Gastrocnemius medialis (tissue), 4 donors: ENCODE results near the gene MMP28. TPM values are rescaled to one million over a fixed set of nuclear protein-coding genes. Genes with fewer than 3 reads are reported as not detected.

Experiments used
- ATAC-seq, 2 donors: fragments of 150-250 bp; one replicate each; pipeline ENCODE4 v1.9.1; 2016
- DNase-seq, 2 donors: peaks; one replicate each; pipeline ENCODE4 v3.0.0-alpha.2; 2019
- H3K27ac ChIP-seq, 4 donors: fragments of 200-600 bp; sonication (generic); 1 replicate in 1 of 4; 2 replicates in 3 of 4; pipeline ENCODE4 v1.5.1; 2016 to 2018; ENCODE audit warnings: mild to moderate bottlenecking in 2 of 4, moderate library complexity in 1 of 4
- H3K27me3 ChIP-seq, 3 donors: fragments of 200-600 bp; sonication (generic) in 2 of 3; 1 replicate in 1 of 3; 2 replicates in 2 of 3; pipeline versions ENCODE4 v1.5.1 to v1.6.0; 2016 to 2019; ENCODE audit warnings: mild to moderate bottlenecking in 1 of 3, moderate library complexity in 1 of 3
- H3K36me3 ChIP-seq, 2 donors: fragments of 200-600 bp; sonication (generic) in 1 of 2; one replicate each; pipeline ENCODE4 v1.5.1; 2017 to 2018
- H3K4me1 ChIP-seq, 2 donors: fragments of 200-600 bp; sonication (generic) in 1 of 2; one replicate each; pipeline ENCODE4 v1.5.1; 2016 to 2017; ENCODE audit warnings: mild to moderate bottlenecking in 2 of 2
- H3K4me3 ChIP-seq, 4 donors: fragments of 200-600 bp; sonication (generic) in 3 of 4; 1 replicate in 1 of 4; 2 replicates in 3 of 4; pipeline ENCODE4 v1.5.1; 2016 to 2019; ENCODE audit warnings: mild to moderate bottlenecking in 2 of 4
- H3K9me3 ChIP-seq, 3 donors: fragments of 200-600 bp; sonication (generic) in 2 of 3; 1 replicate in 1 of 3; 2 replicates in 2 of 3; pipeline ENCODE4 v1.5.1; 2016 to 2019
- POLR2A ChIP-seq, 2 donors: fragments of 450-650 bp; IDR thresholded peaks; one replicate each; pipeline ENCODE4 v1.6.1; 2017; ENCODE audit warnings: antibody characterized with exemption in 2 of 2, mild to moderate bottlenecking in 2 of 2, moderate library complexity in 2 of 2
- in situ Hi-C, 4 donors: fragments of 200-750 bp; cut with MboI; loops; one replicate each; pipeline versions ENCODE4 v1.15.0 to v1.8.0; 2017; ENCODE audit warnings: low sequenced_read_pairs in 4 of 4
- intact Hi-C: fragments of 100-400 bp; cut with DNase I; formaldehyde crosslinking; loops from one replicate; pipeline ENCODE4 v1.15.1; 2023; ENCODE audit warnings: low total_unique reads
- total RNA-seq, 4 donors: library from RNA; depleted of rRNA; stranded (reverse); fragments of >200 nt; gene quantifications; one replicate each; pipeline versions ENCODE4 v1.1.0 to v1.2.3, GENCODE V29; 2016
- TF ChIP-seq, protein P1 (sequence below), 5 experiments: fragments of 450-650 bp in 3 of 5; fragments of 200-600 bp in 2 of 5; sonication (generic) in 2 of 5; IDR thresholded peaks in 4 of 5; conservative IDR thresholded peaks in 1 of 5; 1 replicate in 4 of 5; 2 replicates in 1 of 5; pipeline ENCODE4 v1.5.1; 2016 to 2019; ENCODE audit warnings: antibody characterized with exemption in 5 of 5, mild to moderate bottlenecking in 3 of 5, moderate library complexity in 3 of 5

MMP28 gene
- total RNA-seq, 4 donors from 2014 or later: 3.1 to 10.3 (median 5.9) TPM

DNA sequence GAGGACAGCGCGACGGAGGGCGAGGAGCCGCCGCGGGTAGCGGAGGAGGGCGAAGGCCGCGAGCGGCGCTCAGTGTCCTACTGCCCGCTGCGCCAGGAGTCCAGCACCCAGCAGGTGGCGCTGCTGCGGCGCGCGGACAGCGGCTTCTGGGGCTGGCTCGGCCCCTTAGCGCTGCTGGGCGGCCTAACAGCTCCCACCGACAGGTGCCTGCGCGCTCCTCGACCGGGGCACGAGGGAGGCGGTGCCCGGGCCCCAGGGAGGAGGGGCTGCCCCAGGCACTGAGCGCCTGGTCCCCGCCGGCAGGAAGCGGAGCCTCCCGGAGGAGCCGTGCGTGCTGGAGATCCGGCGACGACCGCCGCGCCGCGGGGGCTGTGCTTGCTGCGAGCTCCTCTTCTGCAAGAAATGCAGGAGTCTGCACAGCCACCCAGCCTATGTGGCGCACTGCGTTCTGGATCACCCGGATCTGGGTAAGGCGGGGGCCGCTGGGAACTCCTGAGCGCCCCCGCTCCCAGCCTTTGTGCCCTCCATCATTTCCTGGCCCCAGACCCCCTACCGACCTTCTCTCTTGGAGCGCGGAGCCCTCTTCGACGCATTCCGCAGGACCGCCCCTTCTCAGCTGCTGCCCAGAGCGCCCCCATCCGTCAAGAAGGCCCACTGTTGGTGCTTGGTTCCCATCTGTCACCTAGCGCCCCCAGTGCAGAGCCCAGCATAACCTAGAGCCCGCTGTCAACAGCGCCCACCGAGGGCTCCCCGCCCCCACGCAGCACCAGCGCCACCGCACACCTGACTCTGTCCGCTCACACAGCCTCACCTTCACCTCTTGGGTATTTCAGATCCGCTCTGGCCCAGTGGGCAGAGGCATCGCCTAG, 31.1 kb downstream of the MMP28 start:
- intact Hi-C loops (loop anchor here (1.0 to 5.0 kb wide), 2 partner anchors 45 to 718 kb away; partner anchors contain the start of gene TAF15), in situ Hi-C loops (loop anchor here in 1 of 4 donors (5.0 kb wide), 1 partner anchor 43 kb away; the partner anchor contains the start of gene TAF15)
- H3K36me3 ChIP-seq: no peaks in the 10 kb centered on the region
- peak; percentile 61 to 82 for DNase-seq
- peaks cover 9 to 11% of the 10 kb centered on the region in 2 donors for H3K4me1 ChIP-seq
- no peaks in the 10 kb centered on the region for H3K9me3 ChIP-seq
- peak overlapping the region; percentile 13 to 50 (median 42) for H3K27ac ChIP-seq
- H3K4me3 ChIP-seq: peak overlapping the region; percentile 58 to 72 (median 64)
- no peak for TF ChIP-seq POLR2A (IDR thresholded peaks at IDR 0.05)
- TF ChIP-seq, protein P1, sequence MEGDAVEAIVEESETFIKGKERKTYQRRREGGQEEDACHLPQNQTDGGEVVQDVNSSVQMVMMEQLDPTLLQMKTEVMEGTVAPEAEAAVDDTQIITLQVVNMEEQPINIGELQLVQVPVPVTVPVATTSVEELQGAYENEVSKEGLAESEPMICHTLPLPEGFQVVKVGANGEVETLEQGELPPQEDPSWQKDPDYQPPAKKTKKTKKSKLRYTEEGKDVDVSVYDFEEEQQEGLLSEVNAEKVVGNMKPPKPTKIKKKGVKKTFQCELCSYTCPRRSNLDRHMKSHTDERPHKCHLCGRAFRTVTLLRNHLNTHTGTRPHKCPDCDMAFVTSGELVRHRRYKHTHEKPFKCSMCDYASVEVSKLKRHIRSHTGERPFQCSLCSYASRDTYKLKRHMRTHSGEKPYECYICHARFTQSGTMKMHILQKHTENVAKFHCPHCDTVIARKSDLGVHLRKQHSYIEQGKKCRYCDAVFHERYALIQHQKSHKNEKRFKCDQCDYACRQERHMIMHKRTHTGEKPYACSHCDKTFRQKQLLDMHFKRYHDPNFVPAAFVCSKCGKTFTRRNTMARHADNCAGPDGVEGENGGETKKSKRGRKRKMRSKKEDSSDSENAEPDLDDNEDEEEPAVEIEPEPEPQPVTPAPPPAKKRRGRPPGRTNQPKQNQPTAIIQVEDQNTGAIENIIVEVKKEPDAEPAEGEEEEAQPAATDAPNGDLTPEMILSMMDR (IDR thresholded peaks at IDR 0.05 in 4 of 5, conservative IDR thresholded peaks at IDR 0.05 in 1 of 5): peak; percentile 90 to 98 (median 97)
- ATAC-seq: peak; percentile 90 to 95
- no peaks in the 10 kb centered on the region for H3K27me3 ChIP-seq

DNA sequence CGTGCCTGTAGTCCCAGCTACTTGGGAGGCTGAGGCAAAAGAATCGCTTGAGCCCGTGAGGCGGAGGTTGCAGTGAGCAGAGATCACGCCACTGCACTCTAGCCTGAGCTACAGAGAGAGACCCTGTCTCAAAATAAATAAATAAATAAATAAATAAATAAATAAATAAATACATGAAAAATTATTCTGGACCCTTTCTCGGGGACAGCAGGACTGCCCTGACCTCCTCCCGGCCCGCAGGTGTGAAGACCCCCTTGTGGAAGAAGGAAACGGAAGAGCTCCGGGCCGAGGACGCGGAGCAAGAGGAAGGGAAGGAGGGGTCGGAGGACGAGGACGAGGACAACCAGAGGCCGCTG, 31.7 kb downstream of the MMP28 start:
- DNase-seq (no peak), ATAC-seq (no peak)
- Histone ChIP-seq H3K4me1 (peaks cover 9 to 11% of the 10 kb centered on the region in 2 donors), H3K4me3 (peak overlapping the region; percentile 58 to 72 (median 64)), H3K27me3 (no peaks in the 10 kb centered on the region), H3K9me3 (no peaks in the 10 kb centered on the region), H3K27ac (peak overlapping the region in 2 of 4 donors; percentile 43 to 50), H3K36me3 (no peaks in the 10 kb centered on the region)
- TF ChIP-seq, protein P1 (IDR thresholded peaks at IDR 0.05 in 4 of 5, conservative IDR thresholded peaks at IDR 0.05 in 1 of 5): no peak
- TF ChIP-seq POLR2A (IDR thresholded peaks at IDR 0.05): no peak
- intact Hi-C loops (loop anchor here (1.0 to 5.0 kb wide), 2 partner anchors 46 to 719 kb away; partner anchors contain the start of gene TAF15), in situ Hi-C loops (loop anchor here in 1 of 4 donors (5.0 kb wide), 1 partner anchor 44 kb away; the partner anchor contains the start of gene TAF15)

DNA sequence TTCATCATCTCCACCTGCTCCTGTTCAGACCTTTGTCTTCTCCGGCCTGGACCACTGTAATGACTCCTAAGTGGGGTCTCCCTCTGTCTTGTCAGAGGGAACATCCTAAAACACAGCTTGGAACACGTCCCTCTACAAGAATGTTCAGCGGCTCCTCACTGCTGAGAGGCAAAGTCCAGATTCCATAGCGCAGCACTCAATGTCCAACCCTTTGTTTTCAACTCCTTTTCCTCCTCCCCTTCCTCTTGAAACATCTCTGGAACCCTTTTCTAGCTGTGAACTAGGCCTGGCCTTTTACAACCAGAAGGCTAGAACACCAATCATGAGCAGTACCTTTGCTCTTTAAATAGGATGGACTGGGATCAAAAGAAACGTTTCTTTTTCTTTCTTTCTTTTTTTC, 33.8 kb downstream of the MMP28 start:
- TF ChIP-seq, protein P1 (IDR thresholded peaks at IDR 0.05 in 4 of 5, conservative IDR thresholded peaks at IDR 0.05 in 1 of 5): no peak
- no peak for TF ChIP-seq POLR2A (IDR thresholded peaks at IDR 0.05)
- H3K9me3 ChIP-seq: no peaks in the 10 kb centered on the region
- intact Hi-C loops: loop anchor here (5.0 kb wide), 1 partner anchor 721 kb away; no protein-coding TSS in a partner anchor
- ATAC-seq: no peak
- no peaks in the 10 kb centered on the region for H3K27me3 ChIP-seq
- H3K4me1 ChIP-seq: peaks cover 9 to 11% of the 10 kb centered on the region in 2 donors
- no peaks in the 10 kb centered on the region for H3K36me3 ChIP-seq
- in situ Hi-C loops: loop anchor here in 1 of 4 donors (5.0 kb wide), 1 partner anchor 46 kb away; the partner anchor contains the start of gene TAF15
- no peak overlapping the region for H3K4me3 ChIP-seq
- DNase-seq: no peak
- H3K27ac ChIP-seq: no peak overlapping the region

DNA sequence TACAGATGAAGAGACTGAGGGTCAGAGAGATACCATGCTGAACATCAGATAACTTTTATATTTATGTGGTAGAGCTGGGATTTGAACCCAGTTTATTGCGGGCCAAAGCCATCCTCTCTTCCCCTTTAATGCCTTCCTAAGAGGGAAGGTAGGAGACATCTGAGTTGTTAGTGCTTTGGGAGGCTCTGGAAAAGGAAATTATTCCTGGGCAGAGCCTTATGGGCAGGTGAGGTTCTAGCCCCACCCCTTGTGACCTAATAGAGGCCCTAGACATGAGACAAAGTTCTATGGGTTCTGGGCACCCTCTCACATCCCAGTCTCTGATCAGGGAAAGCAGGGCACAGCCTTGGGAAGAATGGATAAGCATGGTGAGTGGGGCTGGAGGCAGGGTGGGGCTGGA, 34.9 kb downstream of the MMP28 start, which contains the start of gene C17orf50:
TSS of gene C17orf50 (plus strand) at position 301 of the 400 bp plus-strand sequence. CDS start at position 356, 55 bp downstream.
- no peak within 1 kb of the TSS for H3K27ac ChIP-seq
- TF ChIP-seq, protein P1 (IDR thresholded peaks at IDR 0.05 in 4 of 5, conservative IDR thresholded peaks at IDR 0.05 in 1 of 5): no peak
- TF ChIP-seq POLR2A (IDR thresholded peaks at IDR 0.05): no peak
- no peak within 1 kb of the TSS for H3K4me3 ChIP-seq
- ATAC-seq (no peak), DNase-seq (no peak)
- in situ Hi-C loops: loop anchor here in 1 of 4 donors (5.0 kb wide), 1 partner anchor 47 kb away; the partner anchor contains the start of gene TAF15
- peaks cover 9 to 11% of the 10 kb centered on the region in 2 donors for H3K4me1 ChIP-seq
- intact Hi-C loops: loop anchor here (5.0 kb wide), 1 partner anchor 722 kb away; no protein-coding TSS in a partner anchor
- H3K9me3 ChIP-seq: no peaks in the 10 kb centered on the region
- no peaks in the 10 kb centered on the region for H3K36me3 ChIP-seq
- H3K27me3 ChIP-seq: no peaks in the 10 kb centered on the region
